ENCODE measurements around the gene TRAPPC5.

Gene TRAPPC5

GRCh38 chr19:7718668-7719067, 38.0 kb downstream of the TRAPPC5 start:
- Mint-ChIP-seq H3K9me3 (peaks cover 0 to 7% of the 10 kb centered on the region in 2 donors), H3K27me3 (no peaks in the 10 kb centered on the region), H3K27ac (no peak overlapping the region), H3K4me3 (peak overlapping the region in 1 of 2 donors; percentile 29), H3K4me1 (peaks cover 35% of the 10 kb centered on the region)
- DNase-seq (no peak), ATAC-seq (peak; percentile 35)

GRCh38 chr19:7720351-7720750, 39.7 kb downstream of the TRAPPC5 start:
- H3K4me1 Mint-ChIP-seq: peaks cover 18% of the 10 kb centered on the region
- H3K9me3 Mint-ChIP-seq: peaks cover 0 to 7% of the 10 kb centered on the region in 2 donors
- no peak for ATAC-seq
- H3K27ac Mint-ChIP-seq: no peak overlapping the region
- no peak for DNase-seq
- no peak overlapping the region for H3K4me3 Mint-ChIP-seq
- no peaks in the 10 kb centered on the region for H3K27me3 Mint-ChIP-seq

GRCh38 chr19:7722231-7722651, 41.6 kb downstream of the TRAPPC5 start:
- Mint-ChIP-seq H3K9me3 (peaks cover 0 to 2% of the 10 kb centered on the region in 2 donors), H3K4me3 (no peak overlapping the region), H3K27ac (no peak overlapping the region), H3K27me3 (peaks cover 3% of the 10 kb centered on the region), H3K4me1 (peaks cover 23% of the 10 kb centered on the region)
- ATAC-seq: no peak
- no peak for DNase-seq

- Mint-ChIP-seq H3K9me3 (peaks cover 0 to 6% of the 10 kb centered on the region in 2 donors), H3K27me3 (peaks cover 38% of the 10 kb centered on the region), H3K4me3 (no peak overlapping the region), H3K4me1 (peaks cover 24% of the 10 kb centered on the region), H3K27ac (no peak overlapping the region)
- DNase-seq (no peak), ATAC-seq (no peak)
These were observed 45.2 kb downstream of the TRAPPC5 start for GRCh38 chr19:7725791-7726190.

GRCh38 chr19:7729211-7729610, 48.6 kb downstream of the TRAPPC5 start:
- DNase-seq (no peak), ATAC-seq (no peak)
- H3K27me3 Mint-ChIP-seq: peaks cover 57% of the 10 kb centered on the region
- H3K27ac Mint-ChIP-seq: no peak overlapping the region
- no peak overlapping the region for H3K4me3 Mint-ChIP-seq
- peaks cover 24% of the 10 kb centered on the region for H3K4me1 Mint-ChIP-seq
- H3K9me3 Mint-ChIP-seq: peaks cover 0 to 6% of the 10 kb centered on the region in 2 donors

GRCh38 chr19:7729831-7730285, 49.2 kb downstream of the TRAPPC5 start:
- Mint-ChIP-seq H3K9me3 (peaks cover 0 to 6% of the 10 kb centered on the region in 2 donors), H3K4me1 (peaks cover 24% of the 10 kb centered on the region), H3K27me3 (peaks cover 64% of the 10 kb centered on the region), H3K27ac (no peak overlapping the region), H3K4me3 (peak overlapping the region; percentile 36 to 72)
- ATAC-seq (no peak), DNase-seq (no peak)

GRCh38 chr19:7730286-7731217, 49.9 kb downstream of the TRAPPC5 start:
- Mint-ChIP-seq H3K4me1 (peaks cover 23% of the 10 kb centered on the region), H3K4me3 (peak overlapping the region in 1 of 2 donors; percentile 72), H3K9me3 (peaks cover 0 to 6% of the 10 kb centered on the region in 2 donors), H3K27me3 (peaks cover 71% of the 10 kb centered on the region), H3K27ac (no peak overlapping the region)
- ATAC-seq: no peak
- DNase-seq: no peak

- DNase-seq: no peak
- ATAC-seq: no peak
- Mint-ChIP-seq H3K27ac (no peak overlapping the region), H3K4me1 (peaks cover 18% of the 10 kb centered on the region), H3K27me3 (peaks cover 75% of the 10 kb centered on the region), H3K4me3 (peak overlapping the region in 1 of 2 donors; percentile 15), H3K9me3 (peaks cover 0 to 6% of the 10 kb centered on the region in 2 donors)
These were observed 50.6 kb downstream of the TRAPPC5 start for GRCh38 chr19:7731218-7731595.

GRCh38 chr19:7731615-7732014, 51.0 kb downstream of the TRAPPC5 start:
- no peak overlapping the region for H3K4me3 Mint-ChIP-seq
- H3K27me3 Mint-ChIP-seq: peaks cover 79% of the 10 kb centered on the region
- no peak overlapping the region for H3K27ac Mint-ChIP-seq
- peaks cover 0 to 6% of the 10 kb centered on the region in 2 donors for H3K9me3 Mint-ChIP-seq
- ATAC-seq (no peak), DNase-seq (no peak)
- peaks cover 18% of the 10 kb centered on the region for H3K4me1 Mint-ChIP-seq

GRCh38 chr19:7732045-7732444, 51.4 kb downstream of the TRAPPC5 start, which contains the start of gene CLEC4G:
Gene CLEC4G (minus strand): TSS chr19:7732110. CDS start chr19:7732102, 8 bp downstream.
- Mint-ChIP-seq H3K4me1 (peaks cover 18% of the 10 kb centered on the region), H3K27ac (no peak within 1 kb of the TSS), H3K4me3 (peak within 1 kb of the TSS in 1 of 2 donors; percentile 15), H3K9me3 (peaks cover 0 to 6% of the 10 kb centered on the region in 2 donors), H3K27me3 (peaks cover 81% of the 10 kb centered on the region)
- no peak for DNase-seq
- no peak for ATAC-seq

- DNase-seq (no peak), ATAC-seq (no peak)
- H3K27ac Mint-ChIP-seq: no peak overlapping the region
- H3K27me3 Mint-ChIP-seq: peaks cover 68% of the 10 kb centered on the region
- no peaks in the 10 kb centered on the region for H3K9me3 Mint-ChIP-seq
- H3K4me1 Mint-ChIP-seq: peaks cover 27% of the 10 kb centered on the region
- H3K4me3 Mint-ChIP-seq: no peak overlapping the region
These were observed 52.7 kb downstream of the TRAPPC5 start for GRCh38 chr19:7733376-7733775.

- ATAC-seq: no peak
- DNase-seq: no peak
- H3K27me3 Mint-ChIP-seq: peaks cover 56% of the 10 kb centered on the region
- no peak overlapping the region for H3K4me3 Mint-ChIP-seq
- no peak overlapping the region for H3K27ac Mint-ChIP-seq
- H3K9me3 Mint-ChIP-seq: no peaks in the 10 kb centered on the region
- peaks cover 19% of the 10 kb centered on the region for H3K4me1 Mint-ChIP-seq
These were observed 53.9 kb downstream of the TRAPPC5 start for GRCh38 chr19:7734220-7735203.

- Mint-ChIP-seq H3K4me1 (peaks cover 14% of the 10 kb centered on the region), H3K27ac (peak overlapping the region in 1 of 2 donors; percentile 77), H3K9me3 (no peaks in the 10 kb centered on the region), H3K27me3 (peaks cover 52% of the 10 kb centered on the region), H3K4me3 (no peak overlapping the region)
- ATAC-seq: no peak
- DNase-seq: no peak
These were observed 55.5 kb downstream of the TRAPPC5 start for GRCh38 chr19:7736148-7736547.

GRCh38 chr19:7737215-7737614, 56.6 kb downstream of the TRAPPC5 start:
- Mint-ChIP-seq H3K27me3 (peaks cover 50% of the 10 kb centered on the region), H3K4me3 (no peak overlapping the region), H3K9me3 (no peaks in the 10 kb centered on the region), H3K4me1 (peaks cover 14% of the 10 kb centered on the region), H3K27ac (no peak overlapping the region)
- ATAC-seq: no peak
- DNase-seq: no peak

Measured in stimulated activated naive CD8-positive, alpha-beta T cell treated with anti-CD3 and anti-CD28 coated beads, Interleukin-15, amount 100 ng/mL, for 72 hours (primary cell).